Fibroblast of mammary gland (primary cell): ENCODE data around the gene RNF112.

Source experiments
- DNase-seq: peaks from one replicate; pipeline ENCODE4 v3.0.0-alpha.2; 2010; ENCODE audit warnings: low read depth
- H3K4me3 ChIP-seq: 2 replicates; pipeline ENCODE4 v1.5.1; 2011; ENCODE audit warnings: low read depth, mild to moderate bottlenecking, low read length, moderate library complexity; ENCODE audit not compliant: control insufficient read depth
- CTCF ChIP-seq: conservative IDR thresholded peaks from 2 replicates; pipeline ENCODE4 v1.5.1; 2011; ENCODE audit warnings: low read depth, low read length, inconsistent platforms; ENCODE audit not compliant: control insufficient read depth, insufficient read depth

The RNF112 gene

GRCh38 chr17:19391432-19391831 is 19.6 kb upstream of the RNF112 start:
- no peak for TF ChIP-seq CTCF
- no peak overlapping the region for H3K4me3 ChIP-seq
- no peak for DNase-seq

GRCh38 chr17:19392303-19392702 is 18.7 kb upstream of the RNF112 start:
- H3K4me3 ChIP-seq: no peak overlapping the region
- no peak for TF ChIP-seq CTCF
- DNase-seq: no peak

GRCh38 chr17:19397556-19398041 is 13.4 kb upstream of the RNF112 start:
- no peak overlapping the region for H3K4me3 ChIP-seq
- TF ChIP-seq CTCF: no peak
- no peak for DNase-seq

GRCh38 chr17:19398301-19399181 is 12.5 kb upstream of the RNF112 start:
- no peak for TF ChIP-seq CTCF
- no peak overlapping the region for H3K4me3 ChIP-seq
- peak; percentile 74 for DNase-seq

GRCh38 chr17:19399750-19400450 is 11.1 kb upstream of the RNF112 start:
- H3K4me3 ChIP-seq: no peak overlapping the region
- no peak for TF ChIP-seq CTCF

GRCh38 chr17:19401321-19402010 is 9.6 kb upstream of the RNF112 start:
- DNase-seq: no peak
- TF ChIP-seq CTCF: no peak
- no peak overlapping the region for H3K4me3 ChIP-seq

More at GRCh38 chr17:19399750-19400450, 11.1 kb upstream of the RNF112 start:
- DNase-seq: no peak
